Left cardiac atrium (tissue), 4 donors: ENCODE data around the gene MN1. TPM values are rescaled to one million over a fixed set of nuclear protein-coding genes. Genes with fewer than 3 reads are reported as not detected.

Experiments
- ATAC-seq, 2 donors: fragments of 200-7000 bp; cut with Tn5 transposase; one replicate each; pipeline ENCODE4 v1.9.1; 2020; ENCODE audit warnings: mild to moderate bottlenecking in 2 of 2, moderate library complexity in 2 of 2
- DNase-seq: peaks from one replicate; pipeline ENCODE4 v3.0.0-alpha.2; 2020
- intact Hi-C, 2 donors: fragments of 100-400 bp; cut with DNase I; formaldehyde crosslinking; loops; one replicate each; pipeline versions ENCODE4 v1.14.1 to v1.15.1; 2022 to 2023
- total RNA-seq, 2 donors: library from RNA; stranded (reverse); fragmentation: NEBNext Ultra II Directional; extraction: Animal tissue kit (Norgen Biotek cat#: 25700); gene quantifications; one replicate each; pipeline ENCODE4 v1.2.1, GENCODE V29; 2021
- donor health status: DM: no; HTN: yes; CAD: no.
- donor health status: DM: no; HTN: yes; CAD: no; lungs with severe emphysema.
- donor health status: DM: yes; HTN: yes; CAD: no.
- donor health status: Dilated cardiomyopathy.

The MN1 gene
- total RNA-seq, 2 donors from 2014 or later: 12.8 to 13.1 TPM

DNA sequence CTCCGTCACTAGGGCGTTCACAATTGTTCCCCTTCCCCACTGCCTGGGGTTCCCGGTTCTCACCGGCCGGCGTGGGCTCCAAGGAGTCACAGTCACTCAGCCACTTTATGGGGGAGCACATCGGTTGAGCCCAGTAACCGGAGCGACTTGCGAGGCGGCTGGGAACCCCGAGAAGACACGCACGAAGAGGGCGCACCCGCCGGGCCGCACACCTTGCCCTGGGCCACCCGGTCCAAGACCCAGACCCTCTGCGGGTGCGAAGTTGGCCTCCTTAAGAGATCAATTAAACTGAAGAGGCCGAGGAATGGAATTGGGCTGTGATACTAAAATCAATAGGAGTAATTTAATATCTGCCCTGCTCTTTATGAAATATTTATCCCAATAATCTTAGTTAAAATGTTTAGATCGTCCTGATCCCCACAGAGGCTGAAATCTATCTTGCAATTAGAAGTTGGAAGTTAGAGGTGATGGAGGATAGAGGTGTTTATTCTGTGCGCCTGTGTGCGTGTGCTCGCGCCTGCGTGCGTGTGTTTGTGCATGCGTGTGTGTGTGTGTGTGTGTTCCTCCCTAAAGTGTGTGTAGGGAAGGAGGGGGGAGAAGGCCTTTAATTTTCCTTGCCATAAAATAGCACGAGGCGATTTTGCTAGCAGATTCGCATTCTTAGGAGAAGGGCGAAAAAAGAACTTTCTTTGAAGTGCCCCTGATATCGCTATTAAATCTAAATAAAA lies 954 bp upstream of the MN1 start:
- intact Hi-C loops: loop anchor here (5.0 to 10.0 kb wide), 6 partner anchors 165 to 1118 kb away; no protein-coding TSS in a partner anchor
- DNase-seq (no peak), ATAC-seq (no peak)

DNA sequence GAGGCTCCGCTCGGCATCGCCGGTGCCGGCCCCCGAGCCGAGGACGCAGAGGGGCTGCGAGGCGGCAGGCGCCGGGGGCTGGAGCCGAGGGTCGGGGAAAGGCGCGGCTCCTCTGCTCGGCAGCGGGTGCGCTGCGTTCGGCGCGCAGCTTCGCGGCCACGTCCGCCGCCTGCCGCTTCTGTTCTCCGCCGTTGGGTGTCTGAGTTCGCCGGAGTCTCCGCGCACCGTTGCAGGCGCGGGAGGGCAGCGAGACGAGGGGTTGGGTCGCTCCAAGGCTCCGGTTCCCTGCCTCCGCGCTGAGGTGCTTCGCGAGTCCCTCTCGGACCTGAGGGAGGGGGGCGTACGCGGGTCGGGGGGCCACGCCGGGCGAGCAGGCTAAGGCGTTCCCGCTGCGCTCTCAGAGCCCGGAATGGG lies 347 bp downstream of the MN1 start:
- intact Hi-C loops: loop anchor here (5.0 to 10.0 kb wide), 6 partner anchors 164 to 1116 kb away; no protein-coding TSS in a partner anchor

DNA sequence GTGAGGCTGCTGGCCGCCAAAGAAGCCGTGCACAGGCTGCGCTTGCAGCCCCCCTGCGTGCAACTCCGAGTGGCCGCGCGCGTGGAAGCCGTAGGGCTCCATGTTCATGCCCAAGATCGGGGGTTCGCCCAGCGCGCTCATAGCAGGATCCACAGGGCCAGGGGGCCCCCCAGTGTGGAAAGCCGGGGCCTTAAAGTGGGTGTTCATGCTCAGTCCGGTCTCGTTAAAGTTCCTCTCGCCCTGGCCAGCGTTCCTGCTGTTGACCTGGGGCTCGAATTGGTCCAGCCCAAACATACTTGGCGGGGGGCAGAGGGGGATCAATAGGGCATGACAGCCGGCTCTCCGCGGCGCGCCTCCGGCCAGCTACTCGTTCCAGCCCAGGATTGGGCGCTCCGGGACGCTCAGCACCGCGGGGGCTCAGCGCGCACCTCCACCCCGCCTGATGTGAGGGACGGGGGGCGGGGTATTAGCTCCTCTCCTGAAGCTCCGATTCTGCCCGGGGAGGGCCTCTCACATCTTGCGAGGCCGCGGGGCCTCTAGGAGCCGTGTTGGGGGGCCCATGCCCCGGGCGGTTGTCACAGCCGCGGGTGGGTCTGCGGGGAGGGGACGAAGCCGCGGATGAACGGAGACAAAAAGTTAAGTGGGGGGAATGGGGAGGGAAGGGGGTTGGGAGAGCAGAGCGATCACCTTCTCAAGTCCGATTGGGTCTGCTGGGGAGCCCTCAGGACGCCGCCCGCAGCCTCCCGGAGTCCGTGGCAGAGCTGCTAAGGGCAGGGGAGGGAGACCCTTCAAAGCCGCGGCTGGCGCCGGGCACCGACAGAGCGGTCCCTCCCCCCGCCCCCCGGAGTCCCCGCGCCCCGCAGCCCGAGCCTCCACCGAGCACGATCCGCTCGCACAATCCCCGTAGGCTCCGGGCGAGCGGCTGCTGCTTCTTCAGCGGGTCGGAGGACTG lies 1.0 kb downstream of the MN1 start:
- peak; percentile 57 for DNase-seq
- intact Hi-C loops: loop anchor here (5.0 to 10.0 kb wide), 6 partner anchors 163 to 1116 kb away; no protein-coding TSS in a partner anchor

More for the DNA sequence above, 347 bp downstream of the MN1 start:
- ATAC-seq: peak; percentile 17 to 21
- no peak for DNase-seq

DNA sequence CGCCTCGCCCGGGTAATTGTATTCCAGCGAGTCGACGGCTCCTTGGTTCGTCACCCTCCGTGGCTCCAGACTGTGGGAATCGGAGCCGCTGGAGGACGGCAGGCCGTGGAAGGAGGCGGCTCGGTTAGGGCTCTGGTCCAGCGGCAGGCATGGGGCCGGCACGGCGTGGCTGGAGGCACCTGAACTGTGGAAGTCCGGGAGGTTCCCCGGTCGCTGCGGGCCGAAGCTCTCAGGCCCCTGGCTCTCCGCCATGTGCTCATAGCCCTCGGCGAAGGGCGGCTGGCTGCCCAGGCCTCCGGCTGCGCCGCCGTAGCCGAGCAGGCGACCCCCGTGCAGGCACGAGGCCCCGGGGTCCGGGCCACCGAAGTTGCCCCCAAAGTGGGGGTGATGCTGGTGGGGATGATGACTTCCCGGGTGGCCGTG lies 1.7 kb downstream of the MN1 start:
- DNase-seq: peak; percentile 62
- ATAC-seq: peak; percentile 14 to 21
- intact Hi-C loops: loop anchor here (5.0 to 10.0 kb wide), 7 partner anchors 75 to 1115 kb away; no protein-coding TSS in a partner anchor

More for the DNA sequence above, 1.0 kb downstream of the MN1 start:
- peak; percentile 23 to 45 for ATAC-seq

DNA sequence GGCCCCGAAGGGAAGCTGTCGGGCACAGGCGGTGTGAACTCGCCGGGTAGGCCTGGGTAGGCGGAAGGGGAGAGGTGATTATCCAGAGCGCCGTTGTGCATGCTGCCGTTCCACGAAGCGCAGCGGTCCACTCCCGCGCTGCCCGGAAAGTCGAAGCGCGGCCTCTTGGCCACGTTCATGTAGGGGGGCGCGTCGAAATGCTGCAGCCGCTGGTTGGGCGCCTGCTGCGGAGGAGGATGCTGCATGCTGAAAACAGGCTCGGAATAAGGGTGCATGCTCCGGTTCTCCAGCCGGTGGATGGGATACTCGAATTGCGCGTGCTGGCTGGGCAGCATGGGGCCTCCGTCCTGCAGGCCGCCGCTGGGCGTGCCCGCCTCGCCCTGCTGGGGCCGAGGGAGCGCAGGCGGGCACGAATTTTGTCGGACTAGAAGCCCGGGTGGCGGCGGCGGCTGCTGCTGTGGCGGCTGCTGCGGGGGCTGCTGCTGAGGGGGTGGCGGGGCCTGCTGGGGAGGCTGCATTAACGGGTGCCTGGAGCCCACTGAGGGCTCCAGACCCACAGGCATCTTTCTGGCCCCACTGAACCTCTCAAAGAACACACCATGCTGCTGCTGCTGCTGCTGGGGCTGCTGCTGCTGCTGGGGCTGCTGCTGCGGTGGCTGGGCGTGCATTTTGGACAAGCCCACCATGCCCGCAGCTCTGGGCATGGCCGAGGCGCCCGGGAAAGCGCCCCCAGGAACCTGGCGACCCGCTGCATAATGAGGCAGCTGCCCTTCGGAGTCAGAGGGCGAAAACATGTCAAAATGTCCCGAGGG lies 2.3 kb downstream of the MN1 start:
- no peak for DNase-seq
- ATAC-seq: peak in 1 of 2 donors; percentile 0
- intact Hi-C loops: loop anchor here in 1 of 2 donors (10.0 kb wide), 1 partner anchor 74 kb away; no protein-coding TSS in a partner anchor

DNA sequence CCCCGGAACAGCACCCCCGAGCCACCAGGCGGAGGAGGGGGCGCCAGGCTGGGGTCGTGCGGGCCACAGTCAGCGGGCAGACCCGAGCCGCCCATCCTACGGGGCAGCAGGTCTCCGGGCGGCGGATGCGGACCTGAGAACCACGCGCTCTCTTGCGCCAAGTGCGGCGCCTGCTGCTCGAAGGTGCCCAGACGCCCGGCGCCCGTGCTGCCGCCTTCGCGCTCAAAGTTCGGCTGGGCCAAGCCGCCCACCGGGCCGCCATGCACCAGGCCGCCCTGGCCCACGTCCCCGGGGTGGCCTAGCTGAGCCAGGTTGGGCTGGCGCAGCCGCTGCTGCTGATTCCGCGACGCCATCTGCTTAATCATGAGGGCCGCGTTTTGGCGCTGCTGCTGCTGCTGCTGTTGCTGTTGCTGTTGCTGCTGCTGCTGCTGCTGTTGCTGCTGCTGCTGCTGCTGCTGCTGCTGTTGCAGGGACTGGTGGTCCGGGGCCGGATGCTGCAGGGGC lies 3.0 kb downstream of the MN1 start:
- no peak for ATAC-seq
- intact Hi-C loops: loop anchor here in 1 of 2 donors (10.0 kb wide), 1 partner anchor 74 kb away; no protein-coding TSS in a partner anchor
- no peak for DNase-seq

DNA sequence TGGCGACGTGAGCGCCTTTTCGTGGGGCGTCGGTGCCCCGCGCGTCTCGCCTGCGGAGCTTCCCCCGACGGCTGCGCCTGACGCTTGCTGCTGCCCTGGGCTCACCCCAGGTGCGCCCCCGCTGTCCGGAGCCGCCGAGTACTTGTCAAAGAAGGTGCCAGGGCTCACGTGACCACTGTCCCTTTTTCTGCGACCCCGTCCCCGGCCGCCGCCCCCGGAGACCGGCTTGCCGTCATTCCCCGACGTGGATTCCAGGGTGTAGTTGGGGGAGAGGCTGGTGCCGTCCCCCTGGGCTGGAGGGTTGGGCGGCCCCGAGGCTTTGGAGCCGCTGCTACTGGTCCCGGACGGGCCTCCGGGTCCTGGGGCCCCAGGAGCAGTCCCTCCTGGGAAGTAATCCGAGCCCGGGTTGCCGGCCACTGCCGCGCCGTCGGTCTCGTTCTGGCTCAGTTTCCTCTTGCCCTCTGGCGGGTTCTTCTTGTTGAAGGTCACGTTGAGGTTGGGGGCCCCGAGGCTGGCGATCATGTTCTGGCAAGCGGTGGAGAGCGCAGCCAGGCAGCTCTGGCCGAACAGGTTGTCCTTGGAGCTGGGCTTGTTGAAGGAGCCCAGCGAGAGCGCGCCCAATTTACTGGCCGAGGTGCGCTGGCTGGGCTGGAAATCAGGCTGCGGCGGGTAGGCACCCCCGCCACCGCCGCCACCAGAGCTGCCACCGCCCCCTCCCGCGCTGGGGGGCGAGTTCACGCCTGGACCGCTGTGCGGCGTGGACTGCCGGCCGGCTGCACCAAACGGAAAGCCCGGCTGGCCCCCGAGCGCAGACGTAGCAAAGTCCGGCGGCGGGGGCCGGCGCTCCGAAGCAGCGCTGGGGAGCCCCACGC lies 3.8 kb downstream of the MN1 start:
- DNase-seq (peak; percentile 39), ATAC-seq (no peak)
- intact Hi-C loops: loop anchor here in 1 of 2 donors (10.0 kb wide), 1 partner anchor 73 kb away; no protein-coding TSS in a partner anchor

DNA sequence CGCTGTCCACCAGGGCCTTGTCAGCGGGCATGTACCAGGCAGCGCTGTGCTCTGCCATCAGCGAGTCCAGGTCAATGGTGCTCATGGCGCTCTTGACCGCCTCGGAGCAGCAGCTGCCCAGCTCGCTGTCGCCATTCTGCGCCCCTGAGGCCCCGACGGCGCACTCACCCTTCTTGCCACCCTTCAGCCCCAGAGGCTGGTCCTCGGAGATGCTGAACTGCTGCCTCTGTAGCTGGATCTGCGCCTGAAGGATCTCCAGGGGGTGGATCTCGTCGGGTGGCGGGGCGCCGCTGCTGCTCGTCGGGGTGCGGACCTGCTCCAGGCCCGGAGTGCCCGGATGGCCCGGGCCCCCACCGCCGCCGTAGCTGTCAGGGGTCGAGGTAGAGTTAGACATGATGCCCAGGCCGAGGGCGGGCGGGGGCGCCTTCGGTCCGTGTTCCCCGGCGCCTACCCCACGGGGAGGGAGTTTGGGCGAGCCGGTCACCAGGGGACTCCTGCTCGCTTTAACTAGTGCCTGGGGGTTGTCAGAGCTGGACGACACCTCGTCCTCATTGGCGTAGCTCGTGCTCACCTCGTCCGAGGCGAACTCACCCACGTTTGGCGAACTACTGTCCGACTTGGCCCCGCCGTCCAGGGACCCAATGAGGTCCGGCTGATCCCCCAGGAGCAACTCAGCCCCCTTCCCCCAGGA lies 4.6 kb downstream of the MN1 start:
- intact Hi-C loops: loop anchor here in 1 of 2 donors (10.0 kb wide), 1 partner anchor 72 kb away; no protein-coding TSS in a partner anchor
- ATAC-seq: no peak
- DNase-seq: no peak

DNA sequence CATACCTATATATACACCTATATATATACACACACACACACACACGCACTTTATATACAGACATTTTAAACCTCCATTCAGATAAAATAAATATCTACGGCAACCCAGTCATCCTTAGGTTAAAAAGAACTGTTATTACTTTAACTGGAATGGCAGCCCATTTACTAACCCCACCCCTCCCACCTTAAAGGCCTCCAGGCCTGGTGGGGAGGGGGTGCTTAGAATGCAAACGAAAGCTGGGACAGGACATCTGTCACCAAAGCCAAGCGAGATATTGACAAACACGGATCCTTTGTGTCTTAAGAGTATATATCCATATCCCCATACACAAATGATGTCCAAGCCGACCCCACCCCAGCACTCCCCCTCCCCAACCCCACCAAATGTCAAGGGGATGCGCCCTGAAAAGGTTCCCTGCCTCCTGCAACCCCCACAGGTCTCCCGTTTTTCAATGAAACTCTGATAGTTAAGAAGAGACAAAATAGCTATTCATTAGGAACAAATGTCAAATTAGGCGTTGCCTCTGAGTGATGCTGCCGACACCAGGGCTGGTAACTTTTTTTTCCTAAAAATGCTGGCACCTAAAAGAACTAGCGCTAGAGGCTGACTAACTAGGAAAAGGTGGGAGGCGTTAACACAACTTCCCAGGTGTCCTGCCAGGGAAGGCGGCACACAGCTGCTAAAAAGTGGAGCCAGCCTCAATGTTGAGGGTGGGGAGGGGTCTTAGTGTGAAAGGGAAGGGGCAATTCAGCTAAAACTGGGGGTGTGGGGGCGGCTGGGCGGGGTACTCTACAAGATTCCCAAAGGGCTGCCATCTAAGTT lies 5.6 kb downstream of the MN1 start:
- intact Hi-C loops: loop anchor here in 1 of 2 donors (10.0 kb wide), 1 partner anchor 71 kb away; no protein-coding TSS in a partner anchor
- ATAC-seq (no peak), DNase-seq (no peak)

DNA sequence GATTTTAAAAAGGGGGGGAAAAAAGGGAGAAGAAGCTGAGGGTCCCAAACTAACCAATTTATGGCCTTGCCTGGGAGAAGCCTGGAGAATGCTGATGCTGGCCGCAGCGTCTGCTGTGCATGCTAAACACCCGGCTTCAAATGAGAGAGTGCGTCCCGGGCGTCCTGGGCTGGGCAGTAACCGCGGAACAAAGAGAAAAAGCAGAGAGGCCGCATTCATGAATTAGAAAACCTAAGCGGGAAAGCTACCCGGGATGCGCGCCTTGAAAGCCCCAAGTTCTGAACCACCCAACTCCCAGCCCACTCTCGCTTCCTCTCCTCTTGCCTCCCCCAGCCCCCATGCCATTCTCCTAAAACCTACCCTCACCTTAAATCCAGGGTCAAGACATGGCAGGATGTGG lies 6.5 kb downstream of the MN1 start:
- intact Hi-C loops: loop anchor here in 1 of 2 donors (10.0 kb wide), 1 partner anchor 70 kb away; no protein-coding TSS in a partner anchor
- ATAC-seq (no peak), DNase-seq (no peak)

DNA sequence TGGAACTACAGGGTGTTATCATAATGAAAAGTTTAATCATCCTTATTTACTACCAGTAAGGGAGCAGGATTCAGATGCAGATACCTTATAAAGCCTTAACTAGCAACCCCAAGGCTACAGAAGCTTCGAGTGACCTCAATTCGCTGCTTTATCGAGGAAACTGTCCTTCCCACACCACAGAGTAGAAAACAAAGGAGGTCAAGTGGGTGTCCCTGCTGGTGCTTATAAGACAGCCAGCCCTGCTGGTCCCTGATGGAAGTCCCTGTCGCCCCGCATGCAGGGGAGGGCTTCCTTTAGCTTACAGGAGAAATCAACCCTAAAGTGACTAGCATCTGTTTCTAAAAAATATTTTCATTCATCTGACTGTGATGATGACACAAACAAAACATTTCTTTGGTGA lies 7.3 kb downstream of the MN1 start:
- intact Hi-C loops: loop anchor here in 1 of 2 donors (10.0 kb wide), 1 partner anchor 69 kb away; no protein-coding TSS in a partner anchor
- DNase-seq: no peak
- no peak for ATAC-seq

DNA sequence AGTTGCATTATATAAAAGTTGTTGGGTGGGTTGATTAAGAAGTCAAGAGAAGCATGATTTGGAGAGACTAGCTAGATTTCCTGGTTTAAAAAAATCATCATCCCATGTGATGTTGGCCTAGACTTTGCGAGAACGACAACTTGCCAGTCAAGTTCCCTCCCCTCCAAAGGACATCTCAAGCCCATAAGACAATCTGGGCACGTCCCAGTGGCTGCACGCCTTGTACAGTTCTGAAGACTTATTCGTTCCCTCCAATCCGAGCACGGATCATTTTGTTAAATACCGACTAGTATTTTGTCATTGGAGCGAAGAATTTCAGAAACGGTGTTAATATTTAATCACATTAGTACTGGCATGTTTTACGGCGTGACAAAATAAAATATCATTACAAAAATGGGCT lies 8.0 kb downstream of the MN1 start:
- intact Hi-C loops: loop anchor here in 1 of 2 donors (10.0 kb wide), 1 partner anchor 69 kb away; no protein-coding TSS in a partner anchor
- DNase-seq (no peak), ATAC-seq (no peak)

DNA sequence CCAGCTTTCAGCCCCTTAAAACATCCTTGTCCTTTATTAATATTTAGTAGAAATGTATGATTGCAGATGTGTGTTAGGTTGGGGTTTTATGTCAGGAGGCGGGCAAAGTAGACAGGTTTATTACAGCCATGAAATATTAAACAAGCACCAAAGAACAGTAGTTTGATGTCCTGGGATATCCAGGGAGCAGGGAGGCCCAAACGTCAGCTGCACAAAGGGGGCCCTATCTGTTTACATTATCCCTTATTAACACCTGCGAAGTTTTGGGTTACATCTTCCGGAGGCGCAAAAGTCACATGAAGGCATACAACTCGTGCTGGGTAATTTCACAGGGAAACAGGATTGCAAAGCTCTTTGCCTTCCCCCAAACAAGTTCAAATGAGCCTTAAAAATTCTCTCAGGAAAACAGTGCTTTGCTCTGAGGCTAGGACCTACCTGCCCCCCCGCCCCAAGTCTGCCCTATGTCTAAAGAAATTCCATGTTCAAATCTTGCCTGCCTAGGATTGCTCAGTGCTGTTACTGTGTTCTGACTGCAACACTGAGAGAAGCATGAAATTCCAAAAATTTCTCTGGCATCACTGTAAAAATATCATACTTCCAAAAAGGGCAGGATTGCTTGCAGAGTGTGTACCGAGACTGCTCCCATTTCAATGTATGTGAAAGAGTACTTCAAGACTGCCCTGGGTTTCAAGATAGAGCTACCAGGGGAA lies 8.9 kb downstream of the MN1 start:
- intact Hi-C loops: loop anchor here in 1 of 2 donors (10.0 kb wide), 1 partner anchor 68 kb away; no protein-coding TSS in a partner anchor
- DNase-seq: no peak
- ATAC-seq: no peak

DNA sequence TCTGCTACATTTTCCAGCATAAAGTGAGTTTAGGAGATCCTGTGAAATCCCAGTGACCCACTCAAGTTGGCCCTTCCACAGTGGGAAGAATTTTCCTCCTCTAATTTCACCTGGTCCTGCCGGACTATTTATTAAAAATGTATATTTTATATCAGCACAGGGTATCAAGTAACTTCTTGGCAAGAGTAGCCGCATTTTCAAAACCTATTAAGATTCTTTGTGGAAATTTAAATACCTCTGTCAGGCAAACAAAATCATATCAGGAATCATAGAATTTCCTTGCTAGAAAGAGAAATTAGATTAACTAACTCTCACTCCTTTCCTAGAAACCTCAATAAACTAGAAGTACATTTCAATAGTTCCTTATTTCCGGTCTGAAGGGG lies 9.7 kb downstream of the MN1 start:
- intact Hi-C loops: loop anchor here in 1 of 2 donors (10.0 kb wide), 1 partner anchor 67 kb away; no protein-coding TSS in a partner anchor
- DNase-seq (no peak), ATAC-seq (no peak)
